ENCODE measurements around the gene SLC5A6.

The SLC5A6 gene

GRCh38 chr2:27211943-27212625 is at the start of gene SLC5A6, which contains the start of gene ATRAID:
Gene SLC5A6, minus strand, starts transcription at chr2:27212268. Its CDS starts 4,618 bp downstream, at chr2:27207650.
Gene ATRAID, plus strand, starts transcription at chr2:27212041. Its CDS starts 328 bp downstream, at chr2:27212369.
- DNase-seq, result peak; percentile 92
- CTCF ChIA-PET, result no interaction called here
- Mint-ChIP-seq H3K27ac (peak within 1 kb of the TSS; percentile 98), H3K4me1 (peaks cover 46% of the 10 kb centered on the region), H3K27me3 (no peaks in the 10 kb centered on the region), H3K36me3 (peaks cover 32% of the 10 kb centered on the region), H3K9me3 (no peaks in the 10 kb centered on the region), H3K4me3 (peak within 1 kb of the TSS; percentile 89)

GRCh38 chr2:27261241-27261925 is 49.3 kb upstream of the SLC5A6 start:
- H3K27me3 Mint-ChIP-seq, result peaks cover 55% of the 10 kb centered on the region
- CTCF ChIA-PET, result interaction anchor here (1.0 kb wide), 1 partner anchor 11 kb away, joined by 4 read pairs; no protein-coding TSS in a partner anchor
- no peak for DNase-seq
- peak overlapping the region; percentile 6 for H3K4me3 Mint-ChIP-seq
- H3K27ac Mint-ChIP-seq, result no peak overlapping the region
- peaks cover 29% of the 10 kb centered on the region for H3K4me1 Mint-ChIP-seq
- no peaks in the 10 kb centered on the region for H3K9me3 Mint-ChIP-seq
- H3K36me3 Mint-ChIP-seq, result no peaks in the 10 kb centered on the region

- Mint-ChIP-seq H3K4me1 (peaks cover 8% of the 10 kb centered on the region), H3K36me3 (no peaks in the 10 kb centered on the region), H3K9me3 (no peaks in the 10 kb centered on the region), H3K27me3 (peaks cover 74% of the 10 kb centered on the region), H3K4me3 (no peak overlapping the region), H3K27ac (no peak overlapping the region)
- CTCF ChIA-PET, result no interaction called here
- no peak for DNase-seq
These were observed 46.0 kb upstream of the SLC5A6 start for GRCh38 chr2:27258051-27258450.

GRCh38 chr2:27256855-27257454 is 44.9 kb upstream of the SLC5A6 start:
- Mint-ChIP-seq H3K9me3 (no peaks in the 10 kb centered on the region), H3K36me3 (no peaks in the 10 kb centered on the region), H3K27ac (no peak overlapping the region), H3K4me1 (peaks cover 7% of the 10 kb centered on the region), H3K4me3 (no peak overlapping the region), H3K27me3 (peaks cover 81% of the 10 kb centered on the region)
- no peak for DNase-seq
- CTCF ChIA-PET, result interaction anchor here (1.6 kb wide), 1 partner anchor 23 kb away, joined by 8 read pairs; no protein-coding TSS in a partner anchor

- peaks cover 78% of the 10 kb centered on the region for H3K27me3 Mint-ChIP-seq
- no peaks in the 10 kb centered on the region for H3K4me1 Mint-ChIP-seq
- no peaks in the 10 kb centered on the region for H3K9me3 Mint-ChIP-seq
- H3K27ac Mint-ChIP-seq, result no peak overlapping the region
- DNase-seq, result no peak
- CTCF ChIA-PET, result no interaction called here
- H3K4me3 Mint-ChIP-seq, result no peak overlapping the region
- H3K36me3 Mint-ChIP-seq, result no peaks in the 10 kb centered on the region
These were observed 43.6 kb upstream of the SLC5A6 start for GRCh38 chr2:27255660-27256059.

GRCh38 chr2:27255187-27255586 is 43.1 kb upstream of the SLC5A6 start:
- Mint-ChIP-seq H3K4me3 (no peak overlapping the region), H3K36me3 (no peaks in the 10 kb centered on the region), H3K9me3 (no peaks in the 10 kb centered on the region), H3K4me1 (no peaks in the 10 kb centered on the region), H3K27me3 (peaks cover 78% of the 10 kb centered on the region), H3K27ac (no peak overlapping the region)
- DNase-seq, result no peak
- CTCF ChIA-PET, result no interaction called here

- Mint-ChIP-seq H3K27me3 (peaks cover 59% of the 10 kb centered on the region), H3K4me1 (no peaks in the 10 kb centered on the region), H3K27ac (no peak overlapping the region), H3K36me3 (no peaks in the 10 kb centered on the region), H3K9me3 (no peaks in the 10 kb centered on the region), H3K4me3 (no peak overlapping the region)
- DNase-seq, result no peak
- CTCF ChIA-PET, result interaction anchor here (0.8 to 4.4 kb wide), 6 partner anchors 28 to 452 kb away, joined by 3 to 42 read pairs (median 5); partner anchors contain the start of gene TRIM54
These were observed 39.7 kb upstream of the SLC5A6 start for GRCh38 chr2:27251766-27252165.

GRCh38 chr2:27250652-27251379 is 38.7 kb upstream of the SLC5A6 start:
- Mint-ChIP-seq H3K36me3 (no peaks in the 10 kb centered on the region), H3K9me3 (no peaks in the 10 kb centered on the region), H3K27me3 (peaks cover 55% of the 10 kb centered on the region), H3K4me1 (no peaks in the 10 kb centered on the region), H3K4me3 (no peak overlapping the region), H3K27ac (no peak overlapping the region)
- DNase-seq, result no peak
- CTCF ChIA-PET, result interaction anchor here (0.8 to 4.4 kb wide), 10 partner anchors 11 to 453 kb away, joined by 3 to 42 read pairs (median 4); partner anchors contain the start of gene TRIM54

GRCh38 chr2:27249891-27250651 is 38.0 kb upstream of the SLC5A6 start:
- Mint-ChIP-seq H3K9me3 (no peaks in the 10 kb centered on the region), H3K27me3 (peaks cover 52% of the 10 kb centered on the region), H3K4me3 (no peak overlapping the region), H3K36me3 (peaks cover 1% of the 10 kb centered on the region), H3K27ac (no peak overlapping the region), H3K4me1 (no peaks in the 10 kb centered on the region)
- CTCF ChIA-PET, result interaction anchor here (0.7 to 4.4 kb wide), 10 partner anchors 12 to 274 kb away, joined by 3 to 42 read pairs (median 4); partner anchors contain the start of gene TRIM54
- peak; percentile 74 for DNase-seq

- Mint-ChIP-seq H3K36me3 (peaks cover 3% of the 10 kb centered on the region), H3K4me3 (no peak overlapping the region), H3K9me3 (no peaks in the 10 kb centered on the region), H3K27ac (no peak overlapping the region), H3K27me3 (peaks cover 44% of the 10 kb centered on the region), H3K4me1 (no peaks in the 10 kb centered on the region)
- CTCF ChIA-PET, result interaction anchor here (0.7 to 4.4 kb wide), 8 partner anchors 13 to 273 kb away, joined by 3 to 42 read pairs (median 4); partner anchors contain the start of gene TRIM54
- DNase-seq, result no peak
These were observed 37.3 kb upstream of the SLC5A6 start for GRCh38 chr2:27249159-27249890.

GRCh38 chr2:27247893-27248292 is 35.8 kb upstream of the SLC5A6 start:
- CTCF ChIA-PET, result interaction anchor here (2.4 to 4.4 kb wide), 2 partner anchors 32 to 55 kb away, joined by 10 to 42 read pairs; partner anchors contain the start of gene TRIM54
- H3K9me3 Mint-ChIP-seq, result no peaks in the 10 kb centered on the region
- no peak overlapping the region for H3K4me3 Mint-ChIP-seq
- no peak overlapping the region for H3K27ac Mint-ChIP-seq
- no peak for DNase-seq
- H3K36me3 Mint-ChIP-seq, result peaks cover 8% of the 10 kb centered on the region
- peaks cover 34% of the 10 kb centered on the region for H3K27me3 Mint-ChIP-seq
- no peaks in the 10 kb centered on the region for H3K4me1 Mint-ChIP-seq

GRCh38 chr2:27245626-27246025 is 33.6 kb upstream of the SLC5A6 start:
- Mint-ChIP-seq H3K4me3 (no peak overlapping the region), H3K4me1 (peaks cover 7% of the 10 kb centered on the region), H3K36me3 (peaks cover 25% of the 10 kb centered on the region), H3K9me3 (no peaks in the 10 kb centered on the region), H3K27me3 (peaks cover 18% of the 10 kb centered on the region), H3K27ac (no peak overlapping the region)
- CTCF ChIA-PET, result no interaction called here
- DNase-seq, result no peak

- CTCF ChIA-PET, result no interaction called here
- H3K9me3 Mint-ChIP-seq, result no peaks in the 10 kb centered on the region
- H3K4me3 Mint-ChIP-seq, result no peak overlapping the region
- H3K36me3 Mint-ChIP-seq, result peaks cover 30% of the 10 kb centered on the region
- DNase-seq, result no peak
- H3K4me1 Mint-ChIP-seq, result peaks cover 7% of the 10 kb centered on the region
- no peak overlapping the region for H3K27ac Mint-ChIP-seq
- peaks cover 13% of the 10 kb centered on the region for H3K27me3 Mint-ChIP-seq
These were observed 33.0 kb upstream of the SLC5A6 start for GRCh38 chr2:27245116-27245515.

Data from activated naive CD4-positive, alpha-beta T cell treated with anti-CD3 and anti-CD28 coated beads, Interleukin-2, amount 10 ng/mL, durations not matched to agents 7 days and 5 days (primary cell).